Karpas-422 (cell line): Measurements from ENCODE around the gene PATJ. TPM values are rescaled to one million over a fixed set of nuclear protein-coding genes. Genes with fewer than 3 reads are reported as not detected.

Source experiments
- DNase-seq: peaks from one replicate; pipeline ENCODE4 v3.0.0-alpha.2; 2015
- H2AFZ ChIP-seq: fragments of 200-600 bp; sonication (generic); 2 replicates; pipeline ENCODE4 v1.6.1; 2014; ENCODE audit warnings: antibody characterized with exemption, low read length, mixed read lengths
- H3K27ac ChIP-seq: fragments of 200-600 bp; sonication (generic); 2 replicates; pipeline ENCODE4 v1.5.1; 2014; ENCODE audit warnings: mild to moderate bottlenecking, low read length, moderate library complexity
- H3K27me3 ChIP-seq: fragments of 200-600 bp; sonication (generic); 2 replicates; pipeline ENCODE4 v1.6.1; 2014; ENCODE audit warnings: low read length, mixed read lengths
- H3K36me3 ChIP-seq: fragments of 200-600 bp; sonication (generic); 2 replicates; pipeline ENCODE4 v1.6.1; 2014; ENCODE audit warnings: low read length, mixed read lengths; ENCODE audit not compliant: insufficient read depth
- H3K4me1 ChIP-seq: fragments of 200-600 bp; sonication (generic); 2 replicates; pipeline ENCODE4 v1.6.1; 2014; ENCODE audit warnings: mild to moderate bottlenecking, low read length, mixed read lengths
- H3K4me2 ChIP-seq: fragments of 200-600 bp; sonication (generic); 2 replicates; pipeline ENCODE4 v1.6.1; 2014; ENCODE audit warnings: low read length, low read depth, mild to moderate bottlenecking; ENCODE audit not compliant: poor library complexity, severe bottlenecking
- H3K4me3 ChIP-seq: fragments of 200-600 bp; sonication (generic); 2 replicates; pipeline ENCODE4 v1.5.1; 2014; ENCODE audit warnings: mild to moderate bottlenecking, antibody characterized with exemption, low read length, mixed read lengths
- H3K79me2 ChIP-seq: fragments of 200-600 bp; sonication (generic); 2 replicates; pipeline ENCODE4 v1.6.1; 2014; ENCODE audit warnings: mild to moderate bottlenecking, low read length, mixed read lengths
- H3K9ac ChIP-seq: fragments of 200-600 bp; sonication (generic); 2 replicates; pipeline ENCODE4 v1.6.0; 2014; ENCODE audit warnings: low read length
- H3K9me2 ChIP-seq: fragments of 200-600 bp; sonication (generic), shearing (Covaris generic); replicated peaks from 2 replicates; pipeline ENCODE4 v1.6.0; 2014; ENCODE audit warnings: mild to moderate bottlenecking, low read length, moderate library complexity; ENCODE audit not compliant: insufficient read depth
- H3K9me3 ChIP-seq: fragments of 300-700, 200-600 bp; sonication (generic); 2 replicates; pipeline ENCODE4 v1.6.1; 2014; ENCODE audit warnings: low read length, mixed read lengths
- H4K20me1 ChIP-seq: fragments of 200-600 bp; sonication (generic); 2 replicates; pipeline ENCODE4 v1.6.1; 2014; ENCODE audit warnings: mild to moderate bottlenecking, antibody characterized with exemption, low read length, low read depth; ENCODE audit not compliant: insufficient read depth
- total RNA-seq: library from RNA; depleted of rRNA; stranded (reverse); fragments of >200 nt; shearing (Covaris generic); gene quantifications from 2 replicates; pipeline ENCODE4 v1.2.3, GENCODE V29; 2014; ENCODE audit warnings: low replicate concordance

The PATJ gene
- total RNA-seq, 1 experiment from 2014 or later: not detected

DNA sequence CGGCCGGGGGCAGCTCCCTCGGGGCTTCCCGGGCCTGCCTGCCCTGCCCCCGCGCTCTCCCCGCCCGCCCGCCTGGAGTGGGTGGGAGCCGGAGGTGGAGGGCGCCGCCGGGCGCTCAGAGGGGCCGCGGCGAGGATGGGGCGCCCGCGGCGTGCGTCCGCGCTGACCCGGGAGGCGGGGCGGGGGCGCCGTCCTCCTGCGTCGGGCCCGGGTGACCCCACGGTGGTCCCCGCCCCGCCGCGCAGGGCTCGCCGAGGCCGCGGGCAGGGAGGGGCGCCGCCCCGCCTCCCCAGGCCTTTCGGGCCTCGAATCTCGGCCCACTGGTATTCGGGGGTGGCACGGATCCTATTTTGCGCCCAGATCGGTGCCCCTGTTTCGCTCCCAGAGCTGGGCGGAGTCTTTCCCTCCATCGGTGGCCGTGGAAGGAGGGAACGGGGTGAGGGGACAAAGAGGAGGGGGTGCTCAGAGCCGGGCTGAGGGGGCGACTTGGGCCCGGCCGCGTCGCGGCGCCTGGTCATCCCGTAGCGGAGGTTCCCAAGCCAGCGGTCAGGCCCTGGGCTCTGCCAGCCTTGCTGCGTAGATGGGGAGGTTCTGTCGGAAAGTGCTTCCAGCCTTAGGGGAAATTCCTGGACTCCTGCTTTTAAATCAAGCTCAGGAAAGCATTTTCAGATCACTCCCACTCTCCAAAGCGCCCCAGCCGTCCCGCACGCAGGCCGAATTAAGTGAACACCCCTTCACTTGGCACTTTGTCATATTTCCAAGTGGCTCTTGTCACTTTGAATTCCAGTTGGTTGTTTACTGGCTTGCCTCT, 545 bp downstream of the PATJ start:
- H3K9me2 ChIP-seq: no peaks in the 10 kb centered on the region
- no peak for DNase-seq
- H3K36me3 ChIP-seq: no peaks in the 10 kb centered on the region
- H3K4me2 ChIP-seq: no peak overlapping the region
- H3K27ac ChIP-seq: no peak overlapping the region
- no peaks in the 10 kb centered on the region for H3K27me3 ChIP-seq
- no peaks in the 10 kb centered on the region for H4K20me1 ChIP-seq
- no peaks in the 10 kb centered on the region for H3K79me2 ChIP-seq
- peaks cover 5% of the 10 kb centered on the region for H3K4me1 ChIP-seq
- no peaks in the 10 kb centered on the region for H3K9me3 ChIP-seq
- no peak overlapping the region for H3K9ac ChIP-seq
- H2AFZ ChIP-seq: no peak overlapping the region
- no peak overlapping the region for H3K4me3 ChIP-seq

DNA sequence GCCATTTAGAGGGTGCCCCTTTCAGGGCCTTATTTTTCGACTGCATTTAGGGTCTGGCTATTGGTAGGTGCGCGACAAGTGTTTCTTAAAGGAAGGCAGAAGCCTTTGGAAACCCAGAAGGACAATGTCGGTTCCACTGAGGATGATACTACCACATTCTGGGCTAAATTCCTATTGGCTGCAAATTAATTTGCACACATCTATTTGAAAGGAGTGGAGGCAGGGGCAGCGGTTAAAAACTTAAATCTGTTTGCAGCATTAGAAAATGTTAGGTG, 1.1 kb downstream of the PATJ start:
- H3K79me2 ChIP-seq: no peaks in the 10 kb centered on the region
- H3K27me3 ChIP-seq: no peaks in the 10 kb centered on the region
- no peaks in the 10 kb centered on the region for H3K9me2 ChIP-seq
- no peak overlapping the region for H3K4me3 ChIP-seq
- no peak overlapping the region for H3K27ac ChIP-seq
- H3K36me3 ChIP-seq: no peaks in the 10 kb centered on the region
- no peaks in the 10 kb centered on the region for H3K9me3 ChIP-seq
- no peak overlapping the region for H3K9ac ChIP-seq
- no peaks in the 10 kb centered on the region for H4K20me1 ChIP-seq
- H3K4me2 ChIP-seq: no peak overlapping the region
- no peak overlapping the region for H2AFZ ChIP-seq
- no peak for DNase-seq
- peaks cover 5% of the 10 kb centered on the region for H3K4me1 ChIP-seq

DNA sequence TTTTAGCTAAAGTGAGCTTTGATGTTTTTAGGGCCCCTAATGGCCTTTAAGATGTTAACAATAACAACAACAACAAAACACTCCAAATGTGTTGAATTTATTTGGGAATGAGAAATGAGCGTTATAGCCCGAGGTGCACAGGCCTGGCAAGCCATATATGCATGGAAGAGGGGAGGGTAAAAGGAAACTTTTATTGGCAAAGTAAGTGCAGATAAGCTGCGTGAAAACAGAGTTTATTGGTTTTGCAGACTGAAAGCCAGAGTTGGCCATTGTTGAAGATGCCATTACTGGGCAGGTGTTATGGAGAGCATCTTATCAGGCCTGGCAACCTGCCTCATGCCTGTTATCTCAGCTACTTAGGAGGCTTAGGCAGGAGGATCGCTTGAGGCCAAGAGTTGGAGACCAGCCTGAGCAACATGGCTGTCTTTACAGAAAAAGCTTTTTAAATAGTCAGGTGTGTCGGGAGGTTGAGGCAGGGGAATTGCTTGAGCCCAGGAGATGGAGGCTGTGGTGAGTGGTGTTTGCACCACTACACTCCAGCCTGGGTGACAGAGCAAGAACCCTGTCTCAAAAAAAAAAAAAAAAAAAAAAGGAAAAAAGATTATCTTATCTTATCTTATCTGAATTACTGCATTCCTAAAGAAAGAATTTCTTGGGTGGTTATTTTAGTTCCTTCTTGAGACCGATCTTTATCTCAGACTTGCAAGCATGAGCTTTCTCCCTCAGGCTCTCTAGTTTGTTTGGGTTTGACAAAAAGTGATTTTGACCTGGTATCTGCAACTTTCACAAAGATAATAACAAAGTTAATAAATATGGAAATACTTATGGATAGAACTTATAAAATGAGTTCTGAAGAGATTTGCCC, 1.7 kb downstream of the PATJ start:
- Histone ChIP-seq H3K9me3 (no peaks in the 10 kb centered on the region), H2AFZ (no peak overlapping the region), H3K4me3 (no peak overlapping the region), H3K9ac (no peak overlapping the region), H3K4me1 (peaks cover 5% of the 10 kb centered on the region), H3K27me3 (no peaks in the 10 kb centered on the region), H4K20me1 (no peaks in the 10 kb centered on the region), H3K79me2 (no peaks in the 10 kb centered on the region), H3K4me2 (no peak overlapping the region), H3K36me3 (no peaks in the 10 kb centered on the region), H3K9me2 (no peaks in the 10 kb centered on the region), H3K27ac (no peak overlapping the region)
- DNase-seq: no peak

DNA sequence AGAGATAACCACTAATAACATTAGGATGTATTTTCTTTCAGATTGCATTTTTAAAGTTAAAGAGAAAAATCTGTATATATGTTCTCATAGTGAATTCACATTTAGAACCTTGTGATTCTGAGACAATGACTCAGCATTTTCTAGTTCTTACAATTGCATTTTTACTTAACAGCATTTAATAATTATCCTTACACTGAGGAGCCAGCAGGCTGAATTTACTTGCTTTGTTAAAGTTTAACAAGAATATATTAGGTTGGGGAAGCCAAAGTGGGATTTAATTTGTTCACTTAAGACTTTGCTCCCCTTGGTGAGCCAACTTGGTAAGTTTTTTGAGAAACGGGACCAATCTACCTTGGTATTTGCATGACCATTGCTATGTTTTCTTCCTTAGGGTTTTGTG, 4.5 kb downstream of the PATJ start:
- Histone ChIP-seq H2AFZ (no peak overlapping the region), H3K27me3 (no peaks in the 10 kb centered on the region), H4K20me1 (no peaks in the 10 kb centered on the region), H3K36me3 (no peaks in the 10 kb centered on the region), H3K9me3 (no peaks in the 10 kb centered on the region), H3K79me2 (no peaks in the 10 kb centered on the region), H3K9me2 (no peaks in the 10 kb centered on the region), H3K4me3 (no peak overlapping the region), H3K27ac (no peak overlapping the region), H3K4me2 (no peak overlapping the region), H3K9ac (no peak overlapping the region), H3K4me1 (peaks cover 5% of the 10 kb centered on the region)
- DNase-seq: no peak

DNA sequence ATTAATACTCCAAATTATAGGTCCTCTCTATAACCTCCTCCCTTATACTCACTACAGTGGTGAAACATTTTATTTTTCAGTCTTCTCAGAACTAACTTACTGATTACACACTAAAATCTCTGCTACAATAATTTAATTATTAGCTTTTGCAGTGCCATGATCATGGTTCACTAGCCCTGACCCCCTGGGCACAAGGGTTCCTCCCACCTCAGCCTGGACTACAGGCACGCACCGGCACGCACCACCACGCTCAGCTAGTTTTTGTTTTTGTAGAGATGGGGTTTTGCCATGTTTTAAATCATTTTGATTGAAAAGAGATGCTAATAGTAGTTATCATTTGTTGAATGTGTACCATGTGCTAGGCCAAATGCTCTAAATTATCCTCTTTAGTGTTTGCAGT, 6.3 kb downstream of the PATJ start:
- Histone ChIP-seq H3K9ac (no peak overlapping the region), H2AFZ (no peak overlapping the region)
- no peak for DNase-seq

DNA sequence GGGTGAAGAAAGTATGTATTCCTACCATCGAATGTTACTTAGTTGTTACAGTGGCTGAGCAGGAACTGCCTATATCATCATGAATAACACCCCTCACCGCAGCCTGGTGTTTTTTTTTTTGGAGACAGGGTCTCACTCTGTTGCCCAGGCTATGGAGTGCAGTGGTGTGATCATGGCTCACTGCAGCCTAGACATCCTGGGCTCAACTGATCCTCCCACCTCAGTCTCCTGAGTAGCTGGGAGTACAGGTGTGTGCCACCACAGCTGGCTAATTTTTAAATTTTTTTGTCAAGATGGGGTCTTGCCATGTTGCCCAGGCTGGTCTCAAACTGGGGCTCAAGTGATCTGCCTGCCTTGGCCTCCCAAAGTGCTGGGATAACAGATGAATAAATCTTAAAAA, 7.3 kb downstream of the PATJ start:
- no peak overlapping the region for H3K27ac ChIP-seq
- H2AFZ ChIP-seq: no peak overlapping the region
- no peaks in the 10 kb centered on the region for H3K79me2 ChIP-seq

More for the DNA sequence above, 6.3 kb downstream of the PATJ start:
- Histone ChIP-seq H3K4me1 (peaks cover 5% of the 10 kb centered on the region), H3K9me2 (no peaks in the 10 kb centered on the region), H3K4me3 (no peak overlapping the region), H3K4me2 (no peak overlapping the region), H3K79me2 (no peaks in the 10 kb centered on the region), H3K36me3 (no peaks in the 10 kb centered on the region), H3K27me3 (no peaks in the 10 kb centered on the region), H3K27ac (no peak overlapping the region), H3K9me3 (no peaks in the 10 kb centered on the region), H4K20me1 (no peaks in the 10 kb centered on the region)

DNA sequence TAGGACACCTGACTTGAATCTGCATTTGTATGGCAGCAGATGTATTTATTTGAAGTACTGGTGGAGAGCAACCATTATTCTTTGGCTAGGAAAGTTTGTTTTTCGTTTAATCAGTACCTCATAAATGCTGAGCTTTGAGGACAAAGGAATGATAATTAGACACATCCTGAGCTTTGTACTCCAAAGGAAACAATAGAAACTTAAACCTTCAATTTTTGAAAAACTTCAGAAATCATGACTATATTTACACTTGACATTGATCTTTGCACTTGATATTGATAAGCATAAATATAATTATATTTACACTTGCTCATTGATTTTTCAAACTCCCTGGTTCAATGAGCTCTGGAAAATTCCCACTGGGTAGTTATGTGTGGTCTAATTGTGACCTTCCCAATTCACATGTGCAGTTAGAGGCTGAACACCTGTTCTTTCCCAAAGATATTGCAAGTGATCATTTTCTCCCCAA, 10.7 kb downstream of the PATJ start:
- no peak for DNase-seq
- Histone ChIP-seq H3K9ac (no peak overlapping the region), H3K9me3 (no peaks in the 10 kb centered on the region), H3K79me2 (no peaks in the 10 kb centered on the region), H3K36me3 (no peaks in the 10 kb centered on the region), H3K27ac (no peak overlapping the region), H3K4me3 (no peak overlapping the region), H3K4me1 (no peaks in the 10 kb centered on the region), H3K4me2 (no peak overlapping the region), H2AFZ (no peak overlapping the region), H3K27me3 (no peaks in the 10 kb centered on the region), H4K20me1 (no peaks in the 10 kb centered on the region), H3K9me2 (no peaks in the 10 kb centered on the region)

More for the DNA sequence above, 7.3 kb downstream of the PATJ start:
- Histone ChIP-seq H4K20me1 (no peaks in the 10 kb centered on the region), H3K9me3 (no peaks in the 10 kb centered on the region), H3K27me3 (no peaks in the 10 kb centered on the region), H3K9me2 (no peaks in the 10 kb centered on the region), H3K36me3 (no peaks in the 10 kb centered on the region), H3K4me1 (peaks cover 5% of the 10 kb centered on the region), H3K4me2 (no peak overlapping the region), H3K9ac (no peak overlapping the region), H3K4me3 (no peak overlapping the region)
- no peak for DNase-seq

DNA sequence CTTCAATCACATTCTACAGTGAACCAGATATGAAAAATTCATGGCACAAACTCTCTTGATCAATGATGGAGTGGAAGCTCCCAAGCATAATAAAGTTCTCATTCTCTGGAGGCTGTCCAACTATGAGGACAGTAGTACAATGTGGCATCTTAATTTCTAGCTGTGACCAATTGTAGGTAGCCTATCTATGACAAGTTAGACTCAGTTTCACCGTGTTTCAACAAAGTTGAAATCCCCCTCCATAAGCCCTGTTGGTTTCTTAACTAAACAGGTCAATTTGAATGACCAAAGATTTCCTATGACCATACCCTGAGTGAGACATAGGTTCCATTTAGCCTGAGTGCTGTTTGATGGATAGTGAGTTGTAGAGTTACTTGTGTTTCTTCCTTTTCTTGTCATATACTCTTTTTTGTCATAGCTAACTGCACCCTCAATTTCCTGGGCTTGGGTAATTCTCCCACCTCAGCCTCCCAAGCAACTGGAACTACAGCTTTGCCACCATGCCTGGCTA, 11.8 kb downstream of the PATJ start:
- Histone ChIP-seq H3K9ac (no peak overlapping the region), H3K4me2 (no peak overlapping the region), H4K20me1 (no peaks in the 10 kb centered on the region), H3K27me3 (no peaks in the 10 kb centered on the region), H3K4me1 (no peaks in the 10 kb centered on the region), H2AFZ (no peak overlapping the region), H3K9me3 (no peaks in the 10 kb centered on the region), H3K36me3 (no peaks in the 10 kb centered on the region), H3K27ac (no peak overlapping the region), H3K79me2 (no peaks in the 10 kb centered on the region), H3K9me2 (no peaks in the 10 kb centered on the region), H3K4me3 (no peak overlapping the region)
- DNase-seq: no peak
